Large intestine (tissue), 3 donors: ENCODE measurements around the gene SEC16A. TPM values are rescaled to one million over a fixed set of nuclear protein-coding genes. Genes with fewer than 3 reads are reported as not detected.

ENCODE experiments used
- DNase-seq, 2 donors: peaks; one replicate each; pipeline versions ENCODE4 v3.0.0 to v3.0.0-alpha.2; 2013
- H3K27ac ChIP-seq: one replicate; pipeline ENCODE4 v1.5.1; 2013; ENCODE audit warnings: low read length
- H3K27me3 ChIP-seq: 2 replicates; pipeline ENCODE4 v1.6.1; 2013; ENCODE audit warnings: low read length; ENCODE audit not compliant: control insufficient read depth, insufficient read depth
- H3K36me3 ChIP-seq: 2 replicates; pipeline ENCODE4 v1.6.1; 2013; ENCODE audit warnings: low read length; ENCODE audit not compliant: control insufficient read depth, insufficient read depth
- H3K4me1 ChIP-seq: one replicate; pipeline ENCODE4 v1.6.1; 2013; ENCODE audit warnings: low read length; ENCODE audit not compliant: control insufficient read depth, insufficient read depth
- H3K4me3 ChIP-seq: one replicate; pipeline ENCODE4 v1.5.1; 2013; ENCODE audit warnings: low read length
- H3K9me3 ChIP-seq: one replicate; pipeline ENCODE4 v1.6.1; 2013; ENCODE audit warnings: mild to moderate bottlenecking, low read depth, low read length, moderate library complexity; ENCODE audit not compliant: control insufficient read depth
- WGBS: methylation state at CpG from one replicate; pipeline ENCODE4 v1.1.5; 2013; ENCODE audit warnings: low lambda C conversion rate; ENCODE audit not compliant: insufficient coverage; 5-methylcytosine and 5-hydroxymethylcytosine counted together
- polyA plus RNA-seq: library from polyadenylated mRNA; unstranded; fragments of 120-200 nt; gene quantifications from one replicate; pipeline ENCODE4 v1.2.1, GENCODE V29; 2013

SEC16A gene
- polyA plus RNA-seq, 1 donor: 51.4 TPM

DNA sequence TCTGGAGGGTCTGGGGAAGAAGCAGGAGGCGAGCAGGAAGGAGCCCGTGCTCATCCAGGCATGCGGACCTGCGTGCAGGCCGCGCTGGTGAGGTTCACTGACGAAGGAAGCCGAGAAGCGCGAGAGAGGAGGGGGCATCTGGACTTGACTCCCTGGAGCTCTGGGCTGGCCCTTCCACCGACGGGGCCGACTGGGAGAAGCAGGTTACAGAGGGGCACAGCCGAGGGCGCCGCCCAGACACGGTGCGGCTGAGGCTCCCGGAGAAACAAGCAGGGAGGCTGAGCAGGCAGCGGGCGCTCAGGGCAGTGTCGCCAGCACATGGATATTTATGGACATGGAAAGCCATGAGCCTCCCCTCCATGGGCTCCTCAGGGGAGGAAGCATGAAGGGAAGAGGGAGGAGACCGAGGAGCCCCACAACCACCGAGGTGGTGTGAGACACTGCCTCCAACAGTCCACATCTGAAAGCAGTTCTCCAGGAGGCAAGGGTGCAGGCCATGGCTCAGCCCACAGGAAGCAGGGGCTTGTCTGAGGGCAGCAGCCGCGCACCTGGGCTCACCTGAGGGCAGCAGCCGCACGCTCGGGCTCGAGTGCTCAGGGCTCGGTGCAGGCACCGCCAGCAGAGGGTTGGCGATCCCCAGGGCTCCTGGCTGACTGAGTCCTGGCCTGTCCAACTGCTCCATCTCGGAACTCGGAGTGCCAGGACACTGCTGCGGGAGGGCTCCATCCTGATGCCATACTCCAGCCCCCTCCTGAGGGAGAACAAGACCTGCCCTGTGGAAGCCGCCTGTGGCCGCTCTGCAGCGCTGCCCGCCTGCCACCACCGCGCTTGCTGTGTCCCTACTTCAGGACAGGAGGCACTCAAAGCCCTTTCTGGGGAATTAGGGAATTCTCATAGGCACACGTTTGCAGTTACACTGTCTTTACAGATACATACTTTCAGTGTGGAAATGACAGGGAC, 27.5 kb downstream of the SEC16A start:
- Histone ChIP-seq H3K27me3 (no peaks in the 10 kb centered on the region), H3K4me1 (no peaks in the 10 kb centered on the region), H3K4me3 (no peak overlapping the region), H3K27ac (no peak overlapping the region), H3K36me3 (peaks cover 84% of the 10 kb centered on the region), H3K9me3 (no peaks in the 10 kb centered on the region)
- WGBS: no CpG with 5 or more reads among the region's 43 CpGs
- DNase-seq: no peak

DNA sequence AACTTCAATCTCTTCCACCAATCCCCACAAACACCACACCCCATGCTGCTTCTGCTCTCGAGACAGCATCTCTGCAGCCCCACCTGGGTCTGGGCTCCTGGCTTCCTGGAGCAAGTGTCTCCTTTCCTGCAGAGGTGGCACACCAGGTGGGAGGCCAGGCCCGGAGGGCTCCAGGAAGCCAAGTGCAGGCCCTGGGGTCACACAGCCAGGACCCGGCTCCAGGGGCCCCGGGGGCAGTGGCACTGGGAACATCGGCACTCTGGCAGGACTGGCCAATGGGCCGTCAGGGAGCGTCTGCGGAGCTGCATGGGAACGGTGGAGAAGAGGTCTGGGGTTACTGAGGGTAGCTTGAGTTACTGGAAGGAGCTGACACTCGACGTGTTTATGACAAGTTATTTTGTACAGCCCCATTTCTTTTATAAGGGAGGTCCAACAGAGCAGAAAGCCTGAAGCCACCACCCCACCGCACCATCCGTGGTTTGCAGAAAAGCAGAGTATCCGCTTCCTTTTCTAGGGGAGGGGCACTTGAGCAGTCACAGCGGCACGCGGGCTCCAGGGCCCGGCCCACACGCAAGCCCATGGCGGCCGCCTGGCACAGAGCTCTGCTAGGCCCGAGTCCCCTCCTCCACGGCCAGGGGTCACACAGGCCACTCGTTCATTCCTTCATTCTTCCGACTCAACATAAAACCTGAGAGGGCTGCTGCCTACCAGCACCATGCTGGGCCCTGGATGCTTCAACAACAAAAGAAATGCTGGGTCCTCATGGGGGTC, 28.6 kb downstream of the SEC16A start:
- no peak for DNase-seq
- peaks cover 85% of the 10 kb centered on the region for H3K36me3 ChIP-seq
- 90% methylated on average over 2 of the region's 25 CpGs for WGBS

DNA sequence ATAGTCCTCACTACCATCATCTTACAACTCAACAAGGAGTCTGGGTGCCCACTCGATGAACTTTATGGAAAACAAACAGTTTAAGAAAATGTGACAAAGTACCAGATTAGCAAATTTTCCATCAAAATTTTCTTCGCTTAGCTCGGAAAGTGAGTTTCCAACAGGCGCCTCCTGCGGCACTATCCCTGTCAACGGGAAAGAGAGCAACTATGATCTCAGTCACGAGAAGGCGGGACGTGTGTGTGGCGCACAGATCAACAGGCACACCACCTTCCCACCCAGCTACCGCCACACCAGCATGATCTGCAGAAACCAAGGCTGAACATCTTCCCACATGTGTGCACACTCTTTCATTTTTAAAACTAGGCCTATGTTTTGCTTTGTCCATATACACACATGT, 29.5 kb downstream of the SEC16A start:
- no peak for DNase-seq
- Histone ChIP-seq H3K9me3 (no peaks in the 10 kb centered on the region), H3K27me3 (no peaks in the 10 kb centered on the region), H3K36me3 (peaks cover 85% of the 10 kb centered on the region), H3K4me1 (no peaks in the 10 kb centered on the region), H3K27ac (no peak overlapping the region), H3K4me3 (no peak overlapping the region)
- no CpG with 5 or more reads among the region's 11 CpGs for WGBS

More for the DNA sequence above, 28.6 kb downstream of the SEC16A start:
- Histone ChIP-seq H3K27me3 (no peaks in the 10 kb centered on the region), H3K27ac (no peak overlapping the region), H3K9me3 (no peaks in the 10 kb centered on the region), H3K4me3 (no peak overlapping the region), H3K4me1 (no peaks in the 10 kb centered on the region)

DNA sequence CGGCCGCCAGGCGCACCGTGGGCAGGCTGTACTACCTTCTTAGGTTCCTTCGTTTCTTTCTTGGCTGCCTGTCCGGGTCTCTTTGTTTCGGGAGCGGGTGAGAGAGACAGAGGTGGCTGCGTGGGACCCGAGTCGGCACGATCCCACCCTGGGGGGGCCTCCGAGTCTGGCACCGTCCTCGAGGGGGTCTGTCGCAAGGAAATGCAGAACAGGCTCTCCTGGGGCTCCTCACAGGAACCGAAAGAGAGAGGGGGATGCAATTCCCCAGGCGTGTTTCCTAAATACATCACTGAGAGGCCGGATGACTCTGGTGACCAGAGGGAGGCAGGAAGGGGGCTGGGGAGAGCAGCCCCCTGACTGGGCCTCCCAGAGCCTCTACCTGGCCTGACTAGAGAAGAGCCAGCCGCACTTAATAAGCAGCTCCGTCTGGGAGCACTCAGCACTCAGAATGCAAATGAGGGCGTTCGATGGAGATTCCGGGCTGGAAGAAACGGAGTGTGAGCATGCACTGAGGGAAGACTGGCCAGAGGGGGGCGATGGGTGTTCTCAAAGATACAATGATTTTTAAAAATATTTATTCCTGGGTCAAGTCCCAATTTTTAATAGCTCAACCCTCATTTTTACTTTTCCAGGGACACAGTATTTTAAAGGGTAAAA, 31.5 kb downstream of the SEC16A start:
- Histone ChIP-seq H3K27me3 (no peaks in the 10 kb centered on the region), H3K4me1 (no peaks in the 10 kb centered on the region), H3K4me3 (no peak overlapping the region), H3K27ac (no peak overlapping the region), H3K36me3 (peaks cover 87% of the 10 kb centered on the region), H3K9me3 (no peaks in the 10 kb centered on the region)
- no peak for DNase-seq
- no CpG with 5 or more reads among the region's 26 CpGs for WGBS

DNA sequence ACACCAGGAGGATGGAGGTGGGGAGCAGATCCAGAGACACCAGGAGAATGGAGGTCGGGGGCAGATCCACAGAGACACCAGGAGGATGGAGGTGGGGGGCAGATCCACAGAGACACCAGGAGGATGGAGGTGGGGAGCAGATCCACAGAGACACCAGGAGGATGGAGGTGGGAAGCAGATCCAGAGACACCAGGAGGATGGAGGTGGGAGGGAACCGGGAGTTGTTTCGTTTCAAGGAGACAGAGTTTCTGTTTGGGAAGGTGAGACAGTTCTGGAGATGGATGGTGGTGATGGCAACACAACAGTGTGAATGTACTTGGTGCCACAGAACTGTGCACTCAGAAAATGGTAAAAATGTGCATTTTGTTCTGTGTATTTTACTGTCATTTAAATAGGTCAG, 34.2 kb downstream of the SEC16A start:
- no peak for DNase-seq
- Histone ChIP-seq H3K4me1 (no peaks in the 10 kb centered on the region), H3K9me3 (no peaks in the 10 kb centered on the region), H3K36me3 (peaks cover 82% of the 10 kb centered on the region), H3K27me3 (no peaks in the 10 kb centered on the region), H3K27ac (no peak overlapping the region), H3K4me3 (no peak overlapping the region)
- 80% methylated on average over 1 of the region's 3 CpGs for WGBS

DNA sequence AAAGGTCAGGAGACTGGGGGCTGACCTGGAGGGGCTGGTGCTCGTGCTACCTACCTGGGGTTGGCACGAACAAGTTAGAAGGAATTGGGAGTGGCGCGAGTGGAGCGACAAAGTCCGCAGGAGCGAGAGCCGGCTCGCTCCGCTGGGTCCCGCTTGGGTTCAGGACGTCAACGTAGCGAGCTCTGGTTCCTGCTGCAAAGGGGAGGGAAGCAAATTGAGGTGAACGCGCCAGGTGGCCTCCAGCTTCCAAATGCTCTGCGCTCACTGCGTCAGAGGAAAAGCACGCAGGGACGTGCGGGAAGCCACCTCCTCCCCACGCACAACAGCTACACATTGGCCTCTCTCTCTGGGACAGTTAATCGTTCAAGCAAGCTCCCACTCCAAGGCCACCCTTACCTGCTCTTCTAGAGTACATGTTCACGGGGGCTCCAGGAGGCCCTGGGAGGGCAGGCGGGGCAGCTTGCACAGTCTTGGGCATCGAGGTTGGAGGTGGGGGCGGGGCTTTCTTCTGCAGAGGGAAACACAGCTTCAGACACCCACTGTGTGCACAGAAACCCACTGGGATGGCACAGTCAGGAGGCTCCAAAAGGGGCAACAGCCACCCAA, 35.6 kb downstream of the SEC16A start:
- Histone ChIP-seq H3K27me3 (no peaks in the 10 kb centered on the region), H3K36me3 (peaks cover 89% of the 10 kb centered on the region), H3K4me3 (no peak overlapping the region), H3K4me1 (no peaks in the 10 kb centered on the region), H3K9me3 (no peaks in the 10 kb centered on the region), H3K27ac (no peak overlapping the region)
- WGBS: no CpG with 5 or more reads among the region's 27 CpGs
- DNase-seq: no peak

DNA sequence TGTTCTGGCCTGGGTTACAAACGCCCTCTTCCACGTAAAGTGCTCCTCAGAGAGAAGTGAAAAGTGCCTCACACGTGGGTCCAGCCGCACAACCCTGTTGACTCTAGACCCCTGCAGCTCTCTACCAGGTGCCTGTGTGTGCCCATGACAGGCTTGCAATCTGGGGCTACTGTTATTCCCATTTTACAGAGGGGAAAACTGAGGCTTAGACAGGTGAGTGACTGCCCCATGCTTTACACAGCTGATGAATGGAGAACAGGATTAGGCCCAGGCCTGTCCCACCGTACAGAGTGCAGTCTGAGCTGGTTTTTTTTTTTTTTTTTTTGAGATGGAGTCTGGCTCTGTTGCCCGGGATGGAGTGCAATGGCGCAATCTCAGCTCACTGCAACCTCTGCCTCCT, 37.0 kb downstream of the SEC16A start:
- no CpG with 5 or more reads among the region's 7 CpGs for WGBS

DNA sequence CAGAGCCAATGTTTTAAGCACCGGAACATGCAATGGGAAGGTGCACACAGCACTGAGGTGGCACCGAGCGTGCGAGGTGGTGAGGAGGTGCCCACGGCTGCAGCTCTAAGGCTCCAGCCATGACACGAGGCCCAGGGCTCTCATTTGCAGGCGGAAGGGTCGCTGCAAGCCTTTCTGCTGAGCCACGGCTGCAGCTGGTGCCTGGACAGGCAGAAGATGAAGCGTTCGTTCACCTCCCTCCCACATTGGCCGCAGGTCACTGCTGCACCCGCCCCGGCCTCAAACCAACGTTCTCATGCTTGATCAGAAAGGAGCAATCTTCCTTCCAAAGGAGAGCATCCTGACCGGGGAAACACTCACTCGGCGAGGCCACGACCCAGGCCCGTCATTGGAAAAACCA, 38.7 kb downstream of the SEC16A start:
- WGBS: no CpG with 5 or more reads among the region's 20 CpGs
- no peak for DNase-seq
- no peaks in the 10 kb centered on the region for H3K9me3 ChIP-seq
- H3K4me3 ChIP-seq: no peak overlapping the region
- no peaks in the 10 kb centered on the region for H3K4me1 ChIP-seq
- no peak overlapping the region for H3K27ac ChIP-seq
- peaks cover 81% of the 10 kb centered on the region for H3K36me3 ChIP-seq
- no peaks in the 10 kb centered on the region for H3K27me3 ChIP-seq

More for the DNA sequence above, 37.0 kb downstream of the SEC16A start:
- no peaks in the 10 kb centered on the region for H3K27me3 ChIP-seq
- H3K36me3 ChIP-seq: peaks cover 93% of the 10 kb centered on the region
- H3K9me3 ChIP-seq: no peaks in the 10 kb centered on the region
- H3K27ac ChIP-seq: no peak overlapping the region
- H3K4me3 ChIP-seq: no peak overlapping the region
- H3K4me1 ChIP-seq: no peaks in the 10 kb centered on the region
- DNase-seq: no peak

DNA sequence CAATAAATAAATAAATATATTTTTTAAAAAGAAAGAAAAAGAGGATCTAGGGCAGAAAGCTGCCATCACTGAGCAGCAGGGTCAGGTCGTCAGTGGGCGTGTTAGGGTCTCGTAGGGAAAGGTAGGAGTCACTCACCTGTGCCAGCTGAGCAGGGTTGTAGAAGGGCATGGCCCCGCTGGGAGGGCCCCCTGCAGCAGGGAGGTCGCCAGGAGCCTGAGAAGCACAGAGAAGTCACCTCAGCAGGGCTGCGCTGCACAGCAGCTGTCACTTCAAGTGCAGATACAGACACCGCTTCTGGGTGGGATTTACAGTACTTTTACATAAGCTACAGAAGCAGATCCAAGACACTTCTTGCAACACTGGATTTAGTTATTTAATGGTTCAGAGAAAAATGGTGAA, 39.2 kb downstream of the SEC16A start:
- H3K36me3 ChIP-seq: peaks cover 76% of the 10 kb centered on the region

DNA sequence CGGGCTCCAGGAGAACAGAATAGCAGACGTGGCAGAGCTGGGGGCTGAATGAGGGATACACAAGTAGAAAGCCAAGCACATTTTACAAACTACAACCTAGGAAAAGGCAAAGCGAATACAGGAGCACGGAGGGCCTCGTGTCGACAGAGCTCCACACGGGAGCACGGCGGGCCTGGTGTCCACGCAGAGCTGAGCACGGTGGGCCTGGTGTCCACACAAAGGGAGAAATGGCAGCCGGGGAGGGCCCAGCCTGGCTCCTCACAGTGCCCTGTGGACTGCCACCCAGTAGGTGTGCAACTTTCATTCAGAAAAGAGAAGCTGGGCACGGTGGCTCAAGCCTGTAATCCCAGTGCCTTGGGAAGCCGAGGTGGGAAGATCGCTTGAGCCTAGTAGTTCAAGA, 39.8 kb downstream of the SEC16A start:
- Histone ChIP-seq H3K4me3 (no peak overlapping the region), H3K4me1 (no peaks in the 10 kb centered on the region), H3K36me3 (peaks cover 70% of the 10 kb centered on the region), H3K27me3 (no peaks in the 10 kb centered on the region), H3K9me3 (no peaks in the 10 kb centered on the region), H3K27ac (no peak overlapping the region)
- WGBS: no CpG with 5 or more reads among the region's 15 CpGs
- no peak for DNase-seq

More for the DNA sequence above, 39.2 kb downstream of the SEC16A start:
- WGBS: no CpG with 5 or more reads among the region's 7 CpGs
- Histone ChIP-seq H3K9me3 (no peaks in the 10 kb centered on the region), H3K4me1 (no peaks in the 10 kb centered on the region), H3K27ac (no peak overlapping the region), H3K27me3 (no peaks in the 10 kb centered on the region), H3K4me3 (no peak overlapping the region)
- DNase-seq: no peak
